MM.1S (cell line): Measurements from ENCODE around the gene EGFL7.

Experiments
- DNase-seq: peaks from one replicate; pipeline ENCODE4 v3.0.0-alpha.2; 2015
- H2AFZ ChIP-seq: fragments of 300-600 bp; sonication (generic); 2 replicates; pipeline ENCODE4 v1.6.0; 2016; ENCODE audit warnings: antibody characterized with exemption, low read length
- H3F3A ChIP-seq: fragments of 300-600 bp; sonication (generic); 2 replicates; pipeline ENCODE4 v1.6.1; 2016; ENCODE audit warnings: mild to moderate bottlenecking, antibody characterized with exemption, low read length, moderate library complexity, mixed read lengths; ENCODE audit not compliant: insufficient read depth
- H3K27ac ChIP-seq: fragments of 300-600 bp; sonication (generic); 2 replicates; pipeline ENCODE4 v1.5.1; 2016; ENCODE audit warnings: mild to moderate bottlenecking, low read length
- H3K27me3 ChIP-seq: fragments of 300-600 bp; sonication (generic); replicated peaks from 2 replicates; pipeline ENCODE4 v1.6.0; 2016; ENCODE audit warnings: low read length; ENCODE audit not compliant: insufficient read depth
- H3K36me3 ChIP-seq: fragments of 300-600 bp; sonication (generic); replicated peaks from 2 replicates; pipeline ENCODE4 v1.6.1; 2016; ENCODE audit warnings: mild to moderate bottlenecking, low read length, mixed read lengths; ENCODE audit not compliant: insufficient read depth
- H3K4me1 ChIP-seq: fragments of 300-600 bp; sonication (generic); 2 replicates; pipeline ENCODE4 v1.6.1; 2016; ENCODE audit warnings: low read length, mixed read lengths
- H3K4me2 ChIP-seq: fragments of 300-600 bp; sonication (generic); 2 replicates; pipeline ENCODE4 v1.6.0; 2016; ENCODE audit warnings: low read depth, low read length
- H3K4me3 ChIP-seq: fragments of 300-600 bp; sonication (generic); 2 replicates; pipeline ENCODE4 v1.5.1; 2016; ENCODE audit warnings: low read length, mixed read lengths
- H3K79me2 ChIP-seq: fragments of 300-600 bp; sonication (generic); 2 replicates; pipeline ENCODE4 v1.6.1; 2016; ENCODE audit warnings: mixed run types, low read length, mixed read lengths
- H3K9ac ChIP-seq: fragments of 300-600 bp; sonication (generic); 2 replicates; pipeline ENCODE4 v1.6.1; 2016; ENCODE audit warnings: low read length, mixed read lengths
- H3K9me2 ChIP-seq: fragments of 300-600 bp; sonication (generic); replicated peaks from 2 replicates; pipeline ENCODE4 v1.6.1; 2016; ENCODE audit warnings: mild to moderate bottlenecking, low read length, mixed read lengths; ENCODE audit not compliant: insufficient read depth
- H3K9me3 ChIP-seq: fragments of 300-600 bp; sonication (generic); replicated peaks from 2 replicates; pipeline ENCODE4 v1.6.1; 2016; ENCODE audit warnings: mild to moderate bottlenecking, low read length, mixed read lengths; ENCODE audit not compliant: insufficient read depth
- H4K20me1 ChIP-seq: fragments of 300-600 bp; sonication (generic); 2 replicates; pipeline ENCODE4 v1.6.1; 2016; ENCODE audit warnings: mild to moderate bottlenecking, low read length, moderate library complexity, mixed read lengths; ENCODE audit not compliant: insufficient read depth
- EZH2 ChIP-seq: fragments of 300-600 bp; sonication (generic); optimal IDR thresholded peaks from 2 replicates; pipeline ENCODE3; 2017; ENCODE audit warnings: low read depth, mild to moderate bottlenecking, antibody characterized with exemption, low read length, mixed read lengths
- EZH2phosphoT487 ChIP-seq: fragments of 300-600 bp; sonication (generic); IDR thresholded peaks from 2 replicates; pipeline ENCODE4 v1.6.1; 2018; ENCODE audit warnings: antibody characterized with exemption, low read length
- TF ChIP-seq, protein P1 (sequence below): fragments of 300-600 bp; sonication (generic); IDR thresholded peaks from 2 replicates; pipeline ENCODE4 v1.5.1; 2016; ENCODE audit warnings: antibody characterized with exemption, low read length, mixed read lengths

EGFL7 gene

DNA sequence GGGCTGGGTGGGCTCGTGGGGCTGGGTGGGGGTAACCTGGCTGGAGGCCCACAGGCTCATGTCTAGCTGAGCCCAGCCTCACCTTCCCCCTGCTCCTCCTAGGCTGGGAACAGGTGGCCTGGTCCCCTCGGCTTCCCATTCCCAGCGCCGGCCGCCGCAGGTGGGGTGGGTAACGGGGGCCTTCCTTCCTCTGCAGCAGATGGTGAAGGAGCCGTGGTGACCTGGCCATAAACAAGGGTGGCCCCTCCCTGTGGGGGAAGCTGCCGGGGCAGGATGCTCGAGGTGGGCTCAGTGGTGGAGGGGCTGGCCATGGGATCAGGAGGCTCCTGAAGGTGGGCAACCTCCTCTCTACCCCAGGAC is 41.0 kb upstream of the EGFL7 start:
- Histone ChIP-seq H3K9me3 (no peaks in the 10 kb centered on the region), H3K36me3 (no peaks in the 10 kb centered on the region), H3K27me3 (peaks cover 88% of the 10 kb centered on the region), H3K79me2 (no peaks in the 10 kb centered on the region), H3K9ac (no peak overlapping the region), H3K4me2 (no peak overlapping the region), H3K27ac (no peak overlapping the region), H3K4me1 (no peaks in the 10 kb centered on the region), H4K20me1 (no peaks in the 10 kb centered on the region), H3F3A (no peaks in the 10 kb centered on the region), H2AFZ (no peak overlapping the region), H3K4me3 (no peak overlapping the region), H3K9me2 (no peaks in the 10 kb centered on the region)
- TF ChIP-seq, protein P1, sequence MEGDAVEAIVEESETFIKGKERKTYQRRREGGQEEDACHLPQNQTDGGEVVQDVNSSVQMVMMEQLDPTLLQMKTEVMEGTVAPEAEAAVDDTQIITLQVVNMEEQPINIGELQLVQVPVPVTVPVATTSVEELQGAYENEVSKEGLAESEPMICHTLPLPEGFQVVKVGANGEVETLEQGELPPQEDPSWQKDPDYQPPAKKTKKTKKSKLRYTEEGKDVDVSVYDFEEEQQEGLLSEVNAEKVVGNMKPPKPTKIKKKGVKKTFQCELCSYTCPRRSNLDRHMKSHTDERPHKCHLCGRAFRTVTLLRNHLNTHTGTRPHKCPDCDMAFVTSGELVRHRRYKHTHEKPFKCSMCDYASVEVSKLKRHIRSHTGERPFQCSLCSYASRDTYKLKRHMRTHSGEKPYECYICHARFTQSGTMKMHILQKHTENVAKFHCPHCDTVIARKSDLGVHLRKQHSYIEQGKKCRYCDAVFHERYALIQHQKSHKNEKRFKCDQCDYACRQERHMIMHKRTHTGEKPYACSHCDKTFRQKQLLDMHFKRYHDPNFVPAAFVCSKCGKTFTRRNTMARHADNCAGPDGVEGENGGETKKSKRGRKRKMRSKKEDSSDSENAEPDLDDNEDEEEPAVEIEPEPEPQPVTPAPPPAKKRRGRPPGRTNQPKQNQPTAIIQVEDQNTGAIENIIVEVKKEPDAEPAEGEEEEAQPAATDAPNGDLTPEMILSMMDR: no peak
- TF ChIP-seq EZH2 (no peak), EZH2phosphoT487 (no peak)
- no peak for DNase-seq

DNA sequence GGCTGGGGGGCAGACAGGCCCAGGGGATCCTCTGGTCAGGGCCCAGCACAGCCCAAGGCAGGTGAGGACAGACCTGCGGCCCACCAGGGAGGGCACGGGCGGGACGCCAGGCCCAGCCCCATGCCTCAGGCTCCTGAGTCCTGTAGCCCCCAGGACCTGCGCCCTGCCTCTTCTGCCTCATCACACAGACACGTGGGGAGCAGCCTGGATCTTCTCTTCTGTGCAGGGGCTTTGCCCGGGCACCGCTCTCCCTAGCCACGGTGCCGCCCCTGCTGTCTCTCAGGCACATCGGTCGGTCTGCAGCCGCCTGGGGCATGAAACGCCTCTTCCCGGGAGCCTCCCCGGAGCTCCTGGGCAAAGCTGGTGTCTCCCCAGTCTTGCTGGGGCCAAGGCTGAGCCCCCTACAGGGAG is 40.2 kb upstream of the EGFL7 start:
- Histone ChIP-seq H3K4me2 (no peak overlapping the region), H4K20me1 (no peaks in the 10 kb centered on the region), H3K4me3 (no peak overlapping the region), H3K9ac (no peak overlapping the region), H3K9me3 (no peaks in the 10 kb centered on the region), H2AFZ (no peak overlapping the region), H3K27ac (no peak overlapping the region), H3K27me3 (peaks cover 88% of the 10 kb centered on the region), H3K79me2 (no peaks in the 10 kb centered on the region), H3F3A (no peaks in the 10 kb centered on the region), H3K9me2 (no peaks in the 10 kb centered on the region), H3K4me1 (no peaks in the 10 kb centered on the region), H3K36me3 (no peaks in the 10 kb centered on the region)
- TF ChIP-seq EZH2phosphoT487 (no peak), EZH2 (no peak)
- TF ChIP-seq, protein P1: no peak
- no peak for DNase-seq

- Histone ChIP-seq H3K9me2 (no peaks in the 10 kb centered on the region), H3K9me3 (no peaks in the 10 kb centered on the region), H2AFZ (no peak overlapping the region), H3K27ac (no peak overlapping the region), H3F3A (no peaks in the 10 kb centered on the region), H4K20me1 (no peaks in the 10 kb centered on the region), H3K36me3 (no peaks in the 10 kb centered on the region), H3K9ac (no peak overlapping the region), H3K4me2 (no peak overlapping the region), H3K4me1 (no peaks in the 10 kb centered on the region), H3K79me2 (no peaks in the 10 kb centered on the region), H3K4me3 (no peak overlapping the region), H3K27me3 (peaks cover 93% of the 10 kb centered on the region)
- no peak for DNase-seq
- TF ChIP-seq, protein P1: no peak
- no peak for TF ChIP-seq EZH2
- TF ChIP-seq EZH2phosphoT487: no peak
These were observed 39.5 kb upstream of the EGFL7 start for GRCh38 chr9:136623016-136623841.
